CD1c-positive myeloid dendritic cell (primary cell): Measurements from ENCODE around the gene ILF3.
A peak's percentile ranks its signal among the peaks of the same experiment; 100 is the strongest.

Experiments used
- DNase-seq: peaks from one replicate; pipeline ENCODE4 v3.0.0-alpha.2; 2016; ENCODE audit errors: extremely low spot score

The ILF3 gene

GRCh38 chr19:10653732-10654609 lies at the start of gene ILF3:
TSS of gene ILF3 (plus strand) at chr19:10654346. CDS start at chr19:10670606, 16,260 bp downstream.
- peak; percentile 100 for DNase-seq

GRCh38 chr19:10604460-10604980 lies 49.6 kb upstream of the ILF3 start:
- peak; percentile 33 for DNase-seq

GRCh38 chr19:10611907-10612306 lies 42.2 kb upstream of the ILF3 start:
- no peak for DNase-seq

GRCh38 chr19:10612499-10613119 lies 41.5 kb upstream of the ILF3 start:
- DNase-seq, result no peak

- DNase-seq, result no peak
Measured at GRCh38 chr19:10615429-10616023, 38.6 kb upstream of the ILF3 start.

- DNase-seq, result no peak
Measured at GRCh38 chr19:10617409-10618121, 36.6 kb upstream of the ILF3 start.

GRCh38 chr19:10618846-10619245 lies 35.3 kb upstream of the ILF3 start:
- DNase-seq, result no peak

GRCh38 chr19:10620786-10621185 lies 33.4 kb upstream of the ILF3 start:
- DNase-seq, result no peak

- DNase-seq, result no peak
Measured at GRCh38 chr19:10621966-10622365, 32.2 kb upstream of the ILF3 start.

GRCh38 chr19:10624585-10624984 lies 29.6 kb upstream of the ILF3 start:
- DNase-seq, result no peak

- no peak for DNase-seq
Measured at GRCh38 chr19:10625003-10625761, 29.0 kb upstream of the ILF3 start, which contains the start of gene SLC44A2. TSS of gene SLC44A2 (plus strand) at chr19:10625553. CDS start at chr19:10625634, 81 bp downstream.

GRCh38 chr19:10625762-10626138 lies 28.4 kb upstream of the ILF3 start:
- no peak for DNase-seq

- DNase-seq, result no peak
Measured at GRCh38 chr19:10631874-10632273, 22.3 kb upstream of the ILF3 start.

GRCh38 chr19:10634430-10634829 lies 19.7 kb upstream of the ILF3 start:
- no peak for DNase-seq

- peak; percentile 4 for DNase-seq
Measured at GRCh38 chr19:10634963-10635362, 19.2 kb upstream of the ILF3 start.

GRCh38 chr19:10636304-10636972 lies 17.7 kb upstream of the ILF3 start:
- DNase-seq, result no peak

GRCh38 chr19:10637894-10638293 lies 16.3 kb upstream of the ILF3 start:
- peak; percentile 85 for DNase-seq

GRCh38 chr19:10639836-10640235 lies 14.3 kb upstream of the ILF3 start:
- peak; percentile 86 for DNase-seq

- no peak for DNase-seq
Measured at GRCh38 chr19:10640361-10640760, 13.8 kb upstream of the ILF3 start.

GRCh38 chr19:10641248-10641647 lies 12.9 kb upstream of the ILF3 start:
- DNase-seq, result no peak
